Measurements from ENCODE around the gene SEC16B. TPM values are rescaled to one million over a fixed set of nuclear protein-coding genes. Genes with fewer than 3 reads are reported as not detected.
A peak's percentile ranks its signal among the peaks of the same experiment; 100 is the strongest.

SEC16B gene
- total RNA-seq, 1 donor, result 3.3 TPM

DNA sequence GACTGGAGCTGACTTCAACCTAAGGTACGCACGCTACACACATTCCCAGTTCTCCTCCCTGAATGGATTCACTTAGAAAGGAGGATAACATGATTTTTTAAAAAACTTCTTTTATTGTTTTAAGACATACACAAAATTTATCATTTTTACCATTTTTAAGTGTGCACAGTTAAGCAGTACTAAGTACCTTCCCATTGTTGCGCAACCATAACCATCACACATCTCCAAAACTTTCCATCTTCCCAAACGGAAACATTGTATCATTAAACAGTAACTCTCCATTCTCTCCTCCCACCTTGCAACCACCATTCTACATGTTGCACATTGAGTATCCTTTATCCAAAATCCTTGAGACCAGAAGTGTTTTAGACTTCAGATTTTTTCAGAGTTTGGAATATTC, 36.2 kb upstream of the SEC16B start:
- H3K9me3 ChIP-seq (ENCODE audit: low read depth, low read length), result no peaks in the 10 kb centered on the region
- H4K20me1 ChIP-seq (ENCODE audit: insufficient read depth, low read length), result no peaks in the 10 kb centered on the region
- no peaks in the 10 kb centered on the region for H3K27me3 ChIP-seq (ENCODE audit: insufficient read depth, low read length)
- TF ChIP-seq, protein P1, sequence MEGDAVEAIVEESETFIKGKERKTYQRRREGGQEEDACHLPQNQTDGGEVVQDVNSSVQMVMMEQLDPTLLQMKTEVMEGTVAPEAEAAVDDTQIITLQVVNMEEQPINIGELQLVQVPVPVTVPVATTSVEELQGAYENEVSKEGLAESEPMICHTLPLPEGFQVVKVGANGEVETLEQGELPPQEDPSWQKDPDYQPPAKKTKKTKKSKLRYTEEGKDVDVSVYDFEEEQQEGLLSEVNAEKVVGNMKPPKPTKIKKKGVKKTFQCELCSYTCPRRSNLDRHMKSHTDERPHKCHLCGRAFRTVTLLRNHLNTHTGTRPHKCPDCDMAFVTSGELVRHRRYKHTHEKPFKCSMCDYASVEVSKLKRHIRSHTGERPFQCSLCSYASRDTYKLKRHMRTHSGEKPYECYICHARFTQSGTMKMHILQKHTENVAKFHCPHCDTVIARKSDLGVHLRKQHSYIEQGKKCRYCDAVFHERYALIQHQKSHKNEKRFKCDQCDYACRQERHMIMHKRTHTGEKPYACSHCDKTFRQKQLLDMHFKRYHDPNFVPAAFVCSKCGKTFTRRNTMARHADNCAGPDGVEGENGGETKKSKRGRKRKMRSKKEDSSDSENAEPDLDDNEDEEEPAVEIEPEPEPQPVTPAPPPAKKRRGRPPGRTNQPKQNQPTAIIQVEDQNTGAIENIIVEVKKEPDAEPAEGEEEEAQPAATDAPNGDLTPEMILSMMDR (IDR thresholded peaks at IDR 0.05; ENCODE audit: extremely low read depth, low read depth, low read length), result no peak
- DNase-seq (ENCODE audit: insufficient read length, low spot score, missing footprints), result no peak
- H3K79me2 ChIP-seq (ENCODE audit: insufficient read depth, low read length), result no peaks in the 10 kb centered on the region
- no peak overlapping the region for H2AFZ ChIP-seq (ENCODE audit: low read length)
- H3K4me1 ChIP-seq (ENCODE audit: insufficient read depth, low read length), result peaks cover 9% of the 10 kb centered on the region
- no peaks in the 10 kb centered on the region for H3K36me3 ChIP-seq (ENCODE audit: insufficient read depth, low read length)
- H3K4me3 ChIP-seq (ENCODE audit: insufficient read depth, low read length), result no peak overlapping the region
- H3K4me2 ChIP-seq (ENCODE audit: insufficient read depth, low read length), result no peak overlapping the region
- H3K27ac ChIP-seq (ENCODE audit: low read depth, low read length), result no peak overlapping the region

- no peak for DNase-seq (ENCODE audit: insufficient read length, low spot score, missing footprints)
- TF ChIP-seq, protein P1 (IDR thresholded peaks at IDR 0.05; ENCODE audit: extremely low read depth, low read depth, low read length), result no peak
- Histone ChIP-seq H2AFZ (ENCODE audit: low read length) (peak overlapping the region; percentile 62), H3K79me2 (ENCODE audit: insufficient read depth, low read length) (no peaks in the 10 kb centered on the region), H3K36me3 (ENCODE audit: insufficient read depth, low read length) (no peaks in the 10 kb centered on the region), H4K20me1 (ENCODE audit: insufficient read depth, low read length) (no peaks in the 10 kb centered on the region), H3K27ac (ENCODE audit: low read depth, low read length) (no peak overlapping the region), H3K9me3 (ENCODE audit: low read depth, low read length) (no peaks in the 10 kb centered on the region), H3K4me1 (ENCODE audit: insufficient read depth, low read length) (peaks cover 9% of the 10 kb centered on the region), H3K4me3 (ENCODE audit: insufficient read depth, low read length) (no peak overlapping the region), H3K27me3 (ENCODE audit: insufficient read depth, low read length) (no peaks in the 10 kb centered on the region), H3K4me2 (ENCODE audit: insufficient read depth, low read length) (peak overlapping the region; percentile 42)
These were observed 35.6 kb upstream of the SEC16B start for GRCh38 chr1:178005450-178005849.

DNA sequence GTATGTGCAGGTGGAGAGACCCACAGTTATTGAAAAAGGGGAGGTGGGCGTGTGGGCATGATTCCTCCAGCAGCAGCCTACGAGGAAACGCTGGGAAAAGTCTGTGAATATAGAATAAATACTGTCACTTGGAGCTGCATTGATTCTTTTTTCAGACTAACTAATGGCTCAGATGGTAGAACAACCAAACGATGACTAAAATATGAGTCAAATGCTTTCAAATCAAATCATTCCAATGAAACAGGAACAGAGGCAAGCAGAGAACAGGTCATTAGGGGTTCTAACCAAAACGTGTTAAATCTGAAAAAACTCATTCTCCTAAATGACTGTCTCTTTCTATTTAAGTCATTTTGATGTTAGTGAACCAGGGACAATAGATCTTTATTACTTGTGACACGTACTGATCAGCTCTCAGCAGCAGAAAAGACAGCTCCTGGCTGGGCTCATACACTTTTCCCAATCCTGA, 35.1 kb upstream of the SEC16B start:
- H3K4me2 ChIP-seq (ENCODE audit: insufficient read depth, low read length), result peak overlapping the region; percentile 42
- H3K36me3 ChIP-seq (ENCODE audit: insufficient read depth, low read length), result no peaks in the 10 kb centered on the region
- peaks cover 9% of the 10 kb centered on the region for H3K4me1 ChIP-seq (ENCODE audit: insufficient read depth, low read length)
- H3K79me2 ChIP-seq (ENCODE audit: insufficient read depth, low read length), result no peaks in the 10 kb centered on the region
- TF ChIP-seq, protein P1 (IDR thresholded peaks at IDR 0.05; ENCODE audit: extremely low read depth, low read depth, low read length), result no peak
- H3K4me3 ChIP-seq (ENCODE audit: insufficient read depth, low read length), result no peak overlapping the region
- no peak for DNase-seq (ENCODE audit: insufficient read length, low spot score, missing footprints)
- no peaks in the 10 kb centered on the region for H3K27me3 ChIP-seq (ENCODE audit: insufficient read depth, low read length)
- peak overlapping the region; percentile 62 for H2AFZ ChIP-seq (ENCODE audit: low read length)
- no peaks in the 10 kb centered on the region for H3K9me3 ChIP-seq (ENCODE audit: low read depth, low read length)
- H3K27ac ChIP-seq (ENCODE audit: low read depth, low read length), result no peak overlapping the region
- no peaks in the 10 kb centered on the region for H4K20me1 ChIP-seq (ENCODE audit: insufficient read depth, low read length)

- TF ChIP-seq, protein P1 (IDR thresholded peaks at IDR 0.05; ENCODE audit: extremely low read depth, low read depth, low read length), result no peak
- no peak overlapping the region for H3K4me2 ChIP-seq (ENCODE audit: insufficient read depth, low read length)
- DNase-seq (ENCODE audit: insufficient read length, low spot score, missing footprints), result no peak
These were observed 29.1 kb upstream of the SEC16B start for GRCh38 chr1:177998696-177999631.

More at GRCh38 chr1:177998696-177999631, 29.1 kb upstream of the SEC16B start:
- H2AFZ ChIP-seq (ENCODE audit: low read length), result no peak overlapping the region
- no peaks in the 10 kb centered on the region for H3K36me3 ChIP-seq (ENCODE audit: insufficient read depth, low read length)
- H3K9me3 ChIP-seq (ENCODE audit: low read depth, low read length), result no peaks in the 10 kb centered on the region
- H4K20me1 ChIP-seq (ENCODE audit: insufficient read depth, low read length), result no peaks in the 10 kb centered on the region
- no peaks in the 10 kb centered on the region for H3K27me3 ChIP-seq (ENCODE audit: insufficient read depth, low read length)
- no peak overlapping the region for H3K27ac ChIP-seq (ENCODE audit: low read depth, low read length)
- no peak overlapping the region for H3K4me3 ChIP-seq (ENCODE audit: insufficient read depth, low read length)
- H3K79me2 ChIP-seq (ENCODE audit: insufficient read depth, low read length), result no peaks in the 10 kb centered on the region
- no peaks in the 10 kb centered on the region for H3K4me1 ChIP-seq (ENCODE audit: insufficient read depth, low read length)

Measured in osteoblast (primary cell).